Activated CD4-positive, alpha-beta T cell treated with anti-CD3 and anti-CD28 coated beads for 1 hour (primary cell): Measurements from ENCODE around the gene CRLF1.

Experiments
- DNase-seq: peaks from one replicate; pipeline ENCODE4 v3.0.0-alpha.2; 2020

CRLF1 gene, protein sequence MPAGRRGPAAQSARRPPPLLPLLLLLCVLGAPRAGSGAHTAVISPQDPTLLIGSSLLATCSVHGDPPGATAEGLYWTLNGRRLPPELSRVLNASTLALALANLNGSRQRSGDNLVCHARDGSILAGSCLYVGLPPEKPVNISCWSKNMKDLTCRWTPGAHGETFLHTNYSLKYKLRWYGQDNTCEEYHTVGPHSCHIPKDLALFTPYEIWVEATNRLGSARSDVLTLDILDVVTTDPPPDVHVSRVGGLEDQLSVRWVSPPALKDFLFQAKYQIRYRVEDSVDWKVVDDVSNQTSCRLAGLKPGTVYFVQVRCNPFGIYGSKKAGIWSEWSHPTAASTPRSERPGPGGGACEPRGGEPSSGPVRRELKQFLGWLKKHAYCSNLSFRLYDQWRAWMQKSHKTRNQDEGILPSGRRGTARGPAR

GRCh38 chr19:18606281-18607225, at the start of gene CRLF1:
CRLF1 (minus strand) TSS chr19:18606799; CDS start chr19:18606656, 143 bp downstream.
- DNase-seq: no peak

GRCh38 chr19:18655173-18655844, 48.7 kb upstream of the CRLF1 start:
- no peak for DNase-seq

DNA sequence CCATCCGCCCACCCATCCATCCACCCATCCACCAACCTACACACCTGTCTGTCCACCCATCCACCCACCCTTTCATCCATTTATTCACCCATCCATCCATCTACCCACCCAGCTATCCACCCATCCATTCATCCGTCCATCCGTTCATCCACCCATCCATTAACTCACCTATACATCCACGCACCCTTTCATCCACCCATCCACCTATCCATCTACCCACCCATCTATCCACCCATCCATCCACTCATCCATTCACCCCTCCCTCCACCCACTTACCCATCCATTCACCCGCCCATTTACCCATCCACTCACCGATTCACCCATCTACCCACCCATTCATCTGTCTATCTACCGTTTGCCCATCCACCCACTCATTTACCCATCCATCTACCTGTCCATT, 47.9 kb upstream of the CRLF1 start:
- DNase-seq: no peak

DNA sequence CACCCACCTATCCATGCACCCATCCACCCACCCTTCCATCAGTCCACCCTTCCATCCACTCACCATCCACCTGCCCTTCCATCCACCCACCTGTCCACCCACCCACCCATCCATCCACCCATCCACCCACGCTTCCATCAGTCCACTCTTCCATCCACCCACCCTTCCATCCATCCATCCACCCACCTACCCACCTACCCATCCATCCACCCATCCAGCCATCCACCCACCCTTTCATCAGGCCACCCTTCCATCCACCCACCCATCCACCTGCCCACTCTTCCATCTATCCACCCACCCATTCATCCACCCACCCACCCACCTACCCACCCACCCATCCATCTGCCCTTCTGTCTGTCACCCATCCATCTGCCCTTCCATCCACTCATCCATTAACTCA, 47.3 kb upstream of the CRLF1 start:
- DNase-seq: no peak

GRCh38 chr19:18651733-18652132, 45.1 kb upstream of the CRLF1 start:
- no peak for DNase-seq

DNA sequence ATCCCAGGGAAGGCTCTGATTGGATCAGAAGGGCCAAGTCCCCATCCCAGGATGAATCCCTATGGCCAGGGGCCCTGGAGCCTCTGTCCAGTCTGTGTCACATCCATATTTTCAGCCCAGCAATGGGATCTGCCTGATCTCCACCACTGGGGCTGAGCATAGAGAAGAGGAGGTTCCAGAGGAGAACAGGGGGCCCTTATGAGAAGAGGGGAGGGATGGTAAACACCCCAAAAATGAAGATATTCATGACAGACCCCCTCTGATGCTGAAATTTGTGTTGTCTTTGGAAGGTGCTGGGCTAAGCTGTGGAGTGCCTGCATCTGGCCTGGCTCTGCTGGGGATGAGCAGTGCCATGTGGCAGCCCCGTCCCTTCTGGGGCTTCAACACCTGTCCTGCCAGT, 44.7 kb upstream of the CRLF1 start:
- no peak for DNase-seq

DNA sequence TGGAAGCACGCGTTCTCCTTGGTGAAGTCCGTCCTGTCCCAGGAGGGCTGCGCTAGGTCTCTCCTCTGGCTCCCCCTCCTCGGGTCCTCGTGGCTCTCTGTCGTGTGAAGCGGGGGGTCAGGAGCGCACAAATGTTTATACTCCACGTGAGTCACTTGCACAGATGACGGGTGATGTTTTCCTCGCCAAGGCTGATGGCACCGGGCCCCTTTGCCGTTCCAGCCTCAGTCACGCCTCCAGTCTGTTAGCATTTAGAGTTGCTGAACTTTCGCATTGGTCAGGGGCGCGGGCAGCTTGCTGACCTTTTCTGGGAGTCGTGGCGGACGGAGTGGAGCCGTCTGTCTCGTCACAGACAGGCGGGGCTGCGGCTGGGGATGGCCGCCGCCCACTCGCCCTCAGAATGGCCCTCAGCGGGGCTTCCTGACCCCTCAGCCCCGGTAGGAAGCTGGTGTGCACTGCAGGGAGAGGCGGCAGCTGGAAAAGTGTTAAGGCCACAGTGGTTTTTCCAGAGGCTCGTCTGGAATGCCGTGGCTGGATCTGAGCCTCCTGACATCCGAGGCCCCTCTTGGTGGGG, 44.0 kb upstream of the CRLF1 start:
- DNase-seq: no peak

- DNase-seq: no peak
Measured at GRCh38 chr19:18650021-18650390, 43.4 kb upstream of the CRLF1 start.

DNA sequence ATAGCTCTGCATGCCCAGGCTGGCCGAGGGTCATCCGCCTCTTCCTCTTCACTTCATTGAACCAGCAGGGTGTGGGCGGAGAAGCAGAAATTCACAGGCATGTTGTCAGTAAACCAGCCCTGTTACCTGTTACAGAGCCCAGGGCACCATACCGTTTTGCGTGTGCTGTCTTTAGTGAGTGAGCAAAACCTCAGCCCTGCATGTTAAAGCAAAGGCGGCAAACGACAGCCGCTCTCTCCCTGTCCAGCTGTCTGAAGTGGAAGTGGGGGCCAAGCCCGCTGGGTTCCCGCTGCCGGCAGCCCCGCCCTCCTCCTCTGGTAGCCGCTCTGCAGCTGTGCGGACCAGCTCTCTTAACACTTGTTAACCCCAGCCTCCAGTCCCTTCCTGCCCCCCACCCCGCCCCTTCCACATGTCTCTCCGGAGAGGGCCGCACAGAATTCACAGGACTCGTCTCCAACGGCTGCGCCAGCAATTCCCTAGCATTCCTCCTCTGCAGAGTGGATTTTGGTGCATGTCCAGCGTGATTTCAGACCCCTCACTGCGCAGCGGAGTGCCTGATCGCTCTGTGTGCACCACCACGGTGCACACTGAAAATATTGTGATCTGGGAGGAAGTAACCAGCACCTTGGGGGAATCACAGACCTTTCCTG, 42.9 kb upstream of the CRLF1 start:
- DNase-seq: no peak

GRCh38 chr19:18648973-18649315, 42.3 kb upstream of the CRLF1 start:
- DNase-seq: no peak

GRCh38 chr19:18647807-18648206, 41.2 kb upstream of the CRLF1 start:
- DNase-seq: no peak

DNA sequence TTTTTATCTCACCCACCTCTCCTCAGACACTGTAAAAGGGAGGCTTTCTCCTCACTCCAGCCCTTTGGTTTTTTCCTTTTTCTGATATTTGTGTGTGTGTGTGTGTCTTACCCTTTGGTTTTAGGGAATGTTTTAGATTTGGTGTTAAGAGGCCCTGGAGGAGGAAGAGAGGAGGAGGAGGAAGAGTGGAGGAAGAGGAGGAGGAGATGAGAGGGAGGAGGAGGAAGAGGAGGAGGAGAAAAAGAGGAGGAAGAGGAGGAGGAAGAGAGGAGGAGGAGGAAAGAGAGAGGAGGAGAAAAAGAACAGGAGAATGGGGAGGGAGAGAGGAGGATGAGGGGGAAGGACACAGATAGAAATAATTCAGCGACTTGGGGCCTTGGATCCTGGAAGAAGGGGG, 40.8 kb upstream of the CRLF1 start:
- no peak for DNase-seq

DNA sequence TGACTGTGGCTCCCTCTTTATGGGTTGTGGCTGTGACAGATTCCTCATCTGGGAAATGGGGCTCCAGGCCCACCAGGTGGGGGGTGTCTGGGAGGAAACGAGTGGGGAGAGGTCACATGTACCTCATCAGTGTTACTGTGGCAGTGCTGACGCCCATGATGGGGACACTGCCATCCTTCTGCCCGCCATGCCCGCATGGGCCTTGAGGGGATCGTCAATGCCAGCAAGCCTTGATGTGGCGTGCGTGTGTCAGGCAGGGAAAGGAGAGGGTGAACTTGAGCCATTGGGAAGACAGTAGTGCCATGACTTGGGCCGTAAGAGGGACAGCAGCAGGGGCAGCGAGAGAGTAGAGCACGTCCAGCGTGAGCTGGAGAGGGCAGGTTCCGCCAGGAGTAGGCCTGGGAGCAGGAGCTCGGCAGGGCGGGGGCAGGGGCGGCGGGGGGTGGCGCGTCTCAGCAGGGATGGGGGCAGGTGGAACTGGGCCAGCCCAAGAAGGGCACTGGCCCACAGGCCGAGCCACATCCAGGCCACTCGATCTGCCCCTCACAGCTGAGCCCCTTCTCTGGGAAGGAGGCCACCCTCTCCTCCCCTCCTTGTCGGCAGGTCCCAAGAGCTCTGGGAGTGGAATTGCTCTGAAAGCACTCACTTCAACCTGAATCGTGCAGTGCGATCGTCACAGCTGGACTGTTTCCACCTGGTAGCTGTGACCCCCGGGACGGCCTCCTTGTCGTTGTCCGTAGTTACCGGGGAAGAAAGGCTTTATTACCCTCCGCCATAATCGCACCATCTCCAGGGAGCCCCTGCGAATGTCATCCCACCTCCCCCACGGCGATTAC, 40.2 kb upstream of the CRLF1 start:
- no peak for DNase-seq

- no peak for DNase-seq
Measured at GRCh38 chr19:18645035-18645511, 38.5 kb upstream of the CRLF1 start.

GRCh38 chr19:18644196-18645034, 37.8 kb upstream of the CRLF1 start:
- DNase-seq: no peak

GRCh38 chr19:18639706-18640243, 33.2 kb upstream of the CRLF1 start:
- DNase-seq: no peak

DNA sequence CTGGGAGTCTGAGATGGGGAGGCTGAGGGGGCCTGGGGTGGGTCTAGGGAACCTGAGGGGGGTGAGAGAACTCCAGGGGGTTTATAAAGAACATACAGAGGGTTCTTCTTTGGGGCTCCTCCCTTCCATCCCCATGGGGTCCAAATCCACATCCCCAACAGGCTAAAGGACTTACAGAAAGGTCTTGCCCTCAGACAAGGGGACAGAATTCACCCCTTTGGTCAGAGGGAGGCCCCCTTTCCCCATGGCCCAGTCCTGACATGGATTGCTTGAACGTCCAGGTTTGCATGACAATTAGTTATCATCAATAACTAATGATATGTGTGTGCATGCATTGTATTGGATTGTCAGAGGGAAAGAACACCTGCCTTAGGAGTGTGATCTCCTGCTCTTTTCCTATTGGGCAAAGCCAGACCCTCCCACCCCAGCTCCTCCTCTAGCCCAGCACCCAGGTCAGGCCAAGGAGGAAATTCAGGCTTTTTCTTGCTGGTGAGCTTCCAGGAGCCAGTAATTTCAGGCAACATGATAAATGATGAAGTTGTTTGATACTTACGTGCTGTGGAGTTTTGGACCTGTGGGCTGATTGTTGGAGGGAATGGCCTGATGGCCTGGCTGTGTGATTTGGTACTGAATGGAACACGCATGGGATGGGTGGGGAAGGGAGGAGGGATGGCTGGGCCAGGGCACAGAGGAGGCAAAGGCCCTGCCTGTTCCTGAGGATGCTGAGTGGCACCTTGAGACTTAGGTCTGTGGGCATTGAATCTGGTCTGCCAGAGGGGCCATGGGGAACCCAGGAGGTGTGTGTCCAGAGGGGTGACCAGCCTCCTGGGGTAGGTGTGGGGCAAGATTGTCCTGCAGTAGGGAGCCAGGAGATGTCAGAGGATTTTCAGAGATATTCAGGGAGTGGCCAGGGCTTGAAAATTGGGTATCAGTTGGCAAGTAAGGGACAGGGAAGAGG, 31.4 kb upstream of the CRLF1 start:
- DNase-seq: no peak

GRCh38 chr19:18636969-18637629, 30.5 kb upstream of the CRLF1 start, which contains the start of gene KLHL26:
KLHL26 (plus strand) TSS chr19:18637028; CDS start chr19:18637055, 27 bp downstream.
- no peak for DNase-seq
